ENCODE data around the gene CACNA1H.

- TF ChIP-seq CTCF (IDR thresholded peaks at IDR 0.05) = no peak
- TF ChIP-seq POLR2A (IDR thresholded peaks at IDR 0.05; ENCODE audit: low read depth) = no peak
- peak in 1 of 2 donors; percentile 53 for TF ChIP-seq POLR2AphosphoS5 (IDR thresholded peaks at IDR 0.05)
- TF ChIP-seq EP300 (IDR thresholded peaks at IDR 0.05) = no peak
These were observed 27.9 kb downstream of the CACNA1H start for GRCh38 chr16:1180549-1181403.
